Esophagus muscularis mucosa (tissue), 4 donors: ENCODE results near the gene NPAT.

ENCODE experiments used
- EP300 ChIP-seq: sonication (generic); formaldehyde crosslinking; IDR thresholded peaks from one replicate; pipeline ENCODE4 v1.6.1; 2017; ENCODE audit warnings: antibody characterized with exemption
- POLR2A ChIP-seq: fragments of 450-650 bp; IDR thresholded peaks from one replicate; pipeline ENCODE4 v1.6.1; 2017; ENCODE audit warnings: antibody characterized with exemption, moderate library complexity, mild to moderate bottlenecking, low read depth
- TF ChIP-seq, protein P1 (sequence below), 3 experiments: fragments of 200-600 bp in 2 of 3; fragments of 450-650 bp in 1 of 3; sonication (generic) in 2 of 3; IDR thresholded peaks; one replicate each; pipeline ENCODE4 v1.5.1; 2017 to 2019; ENCODE audit warnings: antibody characterized with exemption in 3 of 3, mild to moderate bottlenecking in 2 of 3, moderate library complexity in 1 of 3

DNA sequence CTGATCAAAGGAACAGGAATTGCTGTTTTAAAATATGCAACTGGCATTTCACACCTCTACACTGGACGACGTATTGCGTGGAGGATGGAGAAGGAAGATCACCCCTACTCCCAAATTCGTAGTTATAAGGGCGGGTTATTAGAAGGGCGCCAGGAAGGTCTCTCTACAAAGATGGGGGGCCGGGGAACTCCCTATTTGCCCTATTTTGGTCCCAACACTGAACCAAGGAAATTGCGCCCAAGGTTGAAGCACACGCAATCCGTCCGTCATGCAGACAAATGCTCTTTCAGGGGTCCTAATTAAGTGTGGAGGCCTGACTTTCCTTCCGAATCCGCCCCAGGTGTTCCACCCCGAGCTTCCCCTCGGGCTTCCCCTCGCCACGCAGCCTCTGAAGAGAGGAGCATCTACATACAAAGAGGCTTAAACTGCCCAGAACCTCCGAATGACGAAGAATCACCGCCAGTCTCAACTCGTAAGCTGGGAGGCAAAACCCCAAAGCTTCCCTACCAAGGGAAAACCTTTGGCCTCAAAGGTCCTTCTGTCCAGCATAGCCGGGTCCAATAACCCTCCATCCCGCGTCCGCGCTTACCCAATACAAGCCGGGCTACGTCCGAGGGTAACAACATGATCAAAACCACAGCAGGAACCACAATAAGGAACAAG is 396 bp downstream of the NPAT start:
- TF ChIP-seq, protein P1, sequence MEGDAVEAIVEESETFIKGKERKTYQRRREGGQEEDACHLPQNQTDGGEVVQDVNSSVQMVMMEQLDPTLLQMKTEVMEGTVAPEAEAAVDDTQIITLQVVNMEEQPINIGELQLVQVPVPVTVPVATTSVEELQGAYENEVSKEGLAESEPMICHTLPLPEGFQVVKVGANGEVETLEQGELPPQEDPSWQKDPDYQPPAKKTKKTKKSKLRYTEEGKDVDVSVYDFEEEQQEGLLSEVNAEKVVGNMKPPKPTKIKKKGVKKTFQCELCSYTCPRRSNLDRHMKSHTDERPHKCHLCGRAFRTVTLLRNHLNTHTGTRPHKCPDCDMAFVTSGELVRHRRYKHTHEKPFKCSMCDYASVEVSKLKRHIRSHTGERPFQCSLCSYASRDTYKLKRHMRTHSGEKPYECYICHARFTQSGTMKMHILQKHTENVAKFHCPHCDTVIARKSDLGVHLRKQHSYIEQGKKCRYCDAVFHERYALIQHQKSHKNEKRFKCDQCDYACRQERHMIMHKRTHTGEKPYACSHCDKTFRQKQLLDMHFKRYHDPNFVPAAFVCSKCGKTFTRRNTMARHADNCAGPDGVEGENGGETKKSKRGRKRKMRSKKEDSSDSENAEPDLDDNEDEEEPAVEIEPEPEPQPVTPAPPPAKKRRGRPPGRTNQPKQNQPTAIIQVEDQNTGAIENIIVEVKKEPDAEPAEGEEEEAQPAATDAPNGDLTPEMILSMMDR (IDR thresholded peaks at IDR 0.05), result no peak
- no peak for TF ChIP-seq POLR2A
- TF ChIP-seq EP300, result no peak
